HCT116 (cell line): ENCODE measurements around the gene TRHDE. TPM values are rescaled to one million over a fixed set of nuclear protein-coding genes. Genes with fewer than 3 reads are reported as not detected.

ENCODE experiments used
- ATAC-seq: fragments of 200-7000 bp; cut with Tn5 transposase; 2 replicates; pipeline ENCODE4 v1.9.1; 2020; ENCODE audit warnings: mild to moderate bottlenecking, moderate library complexity
- BruUV-seq: library from RNA; stranded (reverse); fragments of 400-500 nt; replicated peaks from 2 replicates; lab custom pipeline; 2021; lab: Mats Ljungman, UMichigan
- CTCF ChIA-PET: fragments of 300-600 bp; sonication (Branson Sonifier 250); formaldehyde crosslinking; loops from one replicate; lab custom pipeline; 2021; ENCODE audit warnings: antibody characterized with exemption; lab: Charles Lee
- POLR2A ChIA-PET: fragments of 300-600, 350-600 bp; sonication (Branson Sonifier 250); formaldehyde crosslinking; loops from one replicate; lab custom pipeline; 2021; ENCODE audit warnings: antibody characterized with exemption; lab: Charles Lee
- RAD21 ChIA-PET, 2 experiments: fragments of 300-600 bp; sonication (Branson Sonifier 250); formaldehyde crosslinking; loops; one replicate each; lab custom pipeline; 2023; ENCODE audit warnings: low total read pairs in 2 of 2; ENCODE audit not compliant: uncharacterized antibody in 2 of 2, unreplicated experiment in 2 of 2, low non-redundant PET in 1 of 2; lab: Charles Lee
- DNase-seq: peaks from one replicate; pipeline ENCODE4 v3.0.0-alpha.2; 2010; ENCODE audit warnings: low read depth, low spot score
- H2AFZ ChIP-seq: fragments of 200-600 bp; shearing (Covaris generic), sonication (generic); 2 replicates; pipeline ENCODE4 v1.6.1; 2017; ENCODE audit warnings: low read depth, mixed run types, mixed read lengths, antibody characterized with exemption, low read length; ENCODE audit not compliant: poor library complexity, severe bottlenecking
- H3K27ac ChIP-seq: 2 replicates; pipeline ENCODE4 v1.5.1; 2012; ENCODE audit warnings: low read depth, low read length
- H3K27me3 ChIP-seq: fragments of 200-600 bp; sonication (generic); 2 replicates; pipeline ENCODE4 v1.6.1; 2016; ENCODE audit warnings: mixed run types, low read length, mixed read lengths; ENCODE audit not compliant: insufficient read depth
- H3K36me3 ChIP-seq, 2 experiments: fragments of 200-500 bp in 1 of 2; fragments of 200-600 bp in 1 of 2; sonication (Bioruptor generic) in 1 of 2; sonication (generic) in 1 of 2; 2 replicates each; pipeline versions ENCODE4 v1.5.1 to v1.6.1; 2014 to 2016; ENCODE audit warnings: low read length in 2 of 2, inconsistent platforms in 1 of 2, mixed read lengths in 1 of 2, mixed run types in 1 of 2; ENCODE audit not compliant: insufficient read depth in 2 of 2, control insufficient read depth in 1 of 2
- H3K4me1 ChIP-seq, 2 experiments: fragments of 200-600 bp in 1 of 2; sonication (generic) in 1 of 2; 2 replicates each; pipeline versions ENCODE4 v1.5.1 to v1.6.1; 2012 to 2017; ENCODE audit warnings: low read length in 2 of 2, inconsistent platforms in 1 of 2, mild to moderate bottlenecking in 1 of 2, mixed read lengths in 1 of 2, mixed run types in 1 of 2, moderate library complexity in 1 of 2; ENCODE audit not compliant: insufficient read depth in 2 of 2, control insufficient read depth in 1 of 2
- H3K4me2 ChIP-seq: fragments of 200-600 bp; sonication (generic); 2 replicates; pipeline ENCODE4 v1.6.1; 2017; ENCODE audit warnings: mixed run types, low read length, mixed read lengths
- H3K4me3 ChIP-seq, 2 experiments: fragments of 200-600 bp in 1 of 2; sonication (generic) in 1 of 2; replicated peaks in 1 of 2; 2 replicates each; pipeline ENCODE4 v1.5.1; 2011 to 2016; ENCODE audit warnings: low read length in 2 of 2, control low read depth in 1 of 2, low read depth in 1 of 2, mild to moderate bottlenecking in 1 of 2, mixed read lengths in 1 of 2, mixed run types in 1 of 2
- H3K79me2 ChIP-seq: fragments of 200-600 bp; sonication (generic); 2 replicates; pipeline ENCODE4 v1.6.1; 2017; ENCODE audit warnings: mild to moderate bottlenecking, mixed run types, low read length, moderate library complexity, mixed read lengths; ENCODE audit not compliant: insufficient read depth
- H3K9ac ChIP-seq: fragments of 200-600 bp; sonication (generic); 2 replicates; pipeline ENCODE4 v1.6.1; 2016; ENCODE audit warnings: low read length, mixed read lengths
- H3K9me2 ChIP-seq: fragments of 200-600 bp; sonication (generic), shearing (Covaris generic); 2 replicates; pipeline ENCODE4 v1.6.1; 2017; ENCODE audit warnings: mixed run types, mild to moderate bottlenecking, moderate library complexity; ENCODE audit not compliant: insufficient read depth
- H3K9me3 ChIP-seq, 2 experiments: fragments of 200-500 bp in 1 of 2; fragments of 200-600 bp in 1 of 2; sonication (Bioruptor generic) in 1 of 2; sonication (generic) in 1 of 2; 2 replicates each; pipeline ENCODE4 v1.6.1; 2014 to 2017; ENCODE audit warnings: low read length in 2 of 2, mixed read lengths in 2 of 2, inconsistent platforms in 1 of 2, low read depth in 1 of 2, mild to moderate bottlenecking in 1 of 2, mixed run types in 1 of 2, moderate library complexity in 1 of 2; ENCODE audit not compliant: control insufficient read depth in 1 of 2, insufficient read depth in 1 of 2
- H4K20me1 ChIP-seq: fragments of 200-600 bp; sonication (generic), shearing (Covaris generic); 2 replicates; pipeline ENCODE4 v1.6.1; 2017; ENCODE audit warnings: mixed run types, mild to moderate bottlenecking, moderate library complexity; ENCODE audit not compliant: insufficient read depth
- ATF3 ChIP-seq: IDR thresholded peaks from 2 replicates; pipeline ENCODE4 v1.6.1; 2012
- CBX3 ChIP-seq: IDR thresholded peaks from 2 replicates; pipeline ENCODE4 v1.6.1; 2012; ENCODE audit warnings: low read depth
- EZH2phosphoT487 ChIP-seq: fragments of 200-600 bp; IDR thresholded peaks from 2 replicates; pipeline ENCODE4 v1.6.1; 2018; ENCODE audit warnings: antibody characterized with exemption, borderline replicate concordance
- POLR2AphosphoS5 ChIP-seq: IDR thresholded peaks from 2 replicates; pipeline ENCODE4 v1.6.1; 2011; ENCODE audit warnings: mild to moderate bottlenecking, low read depth, low read length, moderate library complexity
- RAD21 ChIP-seq: IDR thresholded peaks from 2 replicates; pipeline ENCODE4 v1.6.1; 2012; ENCODE audit warnings: low read depth, mild to moderate bottlenecking
- SIN3A ChIP-seq: IDR thresholded peaks from 2 replicates; pipeline ENCODE4 v1.6.1; 2012; ENCODE audit warnings: low read depth
- SP1 ChIP-seq: IDR thresholded peaks from 2 replicates; pipeline ENCODE4 v1.6.1; 2012; ENCODE audit warnings: low read depth
- ZBTB33 ChIP-seq: IDR thresholded peaks from 2 replicates; pipeline ENCODE4 v1.6.1; 2011; ENCODE audit warnings: mild to moderate bottlenecking, low read length, moderate library complexity; ENCODE audit not compliant: insufficient replicate concordance; ENCODE audit errors: extremely low read depth
- ZFX ChIP-seq: fragments of 450-650 bp; IDR thresholded peaks from 2 replicates; pipeline ENCODE4 v1.6.1; 2017
- intact Hi-C: fragments of 100-400 bp; cut with micrococcal nuclease; formaldehyde crosslinking; loops from 2 replicates; pipeline ENCODE4 v1.10.0; 2022
- total RNA-seq: library from RNA; stranded (reverse); gene quantifications from one replicate; pipeline ENCODE4 v1.2.1, GENCODE V29; 2021; ENCODE audit not compliant: unreplicated experiment
- TF ChIP-seq, protein P1 (sequence below): IDR thresholded peaks from 2 replicates; pipeline ENCODE4 v1.6.1; 2012
- TF ChIP-seq, protein P2 (sequence below): IDR thresholded peaks from 2 replicates; pipeline ENCODE4 v1.6.1; 2012; ENCODE audit warnings: low read depth
- TF ChIP-seq, protein P3 (sequence below), 3 experiments: fragments of 200-600 bp in 1 of 3; sonication (generic) in 1 of 3; IDR thresholded peaks in 2 of 3; conservative IDR thresholded peaks in 1 of 3; 2 replicates each; pipeline ENCODE4 v1.5.1; 2012 to 2017; ENCODE audit warnings: low read depth in 2 of 3, low read length in 2 of 3, antibody characterized with exemption in 1 of 3, borderline replicate concordance in 1 of 3, control low read depth in 1 of 3, mild to moderate bottlenecking in 1 of 3, mixed read lengths in 1 of 3, mixed run types in 1 of 3, moderate library complexity in 1 of 3; ENCODE audit not compliant: insufficient read depth in 1 of 3

Gene TRHDE
- total RNA-seq, 1 experiment from 2014 or later: 2.9 TPM

DNA sequence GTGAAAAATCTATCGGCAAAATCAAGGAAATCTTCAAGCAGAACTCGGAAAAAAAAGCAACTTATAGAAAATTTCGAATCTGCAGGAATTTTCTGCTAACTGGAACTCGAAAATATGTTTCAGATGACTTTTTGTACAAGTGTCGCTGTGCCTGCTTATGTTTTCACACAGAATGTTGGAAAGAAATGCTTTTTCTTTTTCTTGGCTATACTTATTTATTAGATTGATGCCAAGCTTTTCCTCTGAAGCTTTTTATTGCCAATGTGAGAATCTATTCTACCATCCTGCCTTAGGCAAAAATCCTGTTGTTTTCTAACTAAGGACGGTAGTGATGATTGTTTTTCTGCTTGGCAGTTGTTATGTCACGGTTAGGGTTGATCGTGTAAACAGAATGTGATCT, 65.8 kb downstream of the TRHDE start:
- Histone ChIP-seq H3K9me3 (no peaks in the 10 kb centered on the region), H3K27ac (no peak overlapping the region), H3K9ac (no peak overlapping the region), H3K79me2 (no peaks in the 10 kb centered on the region), H3K4me3 (no peak overlapping the region), H2AFZ (no peak overlapping the region), H3K4me1 (no peaks in the 10 kb centered on the region), H3K36me3 (no peaks in the 10 kb centered on the region), H3K9me2 (no peaks in the 10 kb centered on the region), H3K27me3 (no peaks in the 10 kb centered on the region), H4K20me1 (no peaks in the 10 kb centered on the region), H3K4me2 (no peak overlapping the region)
- intact Hi-C loops: no loop called here
- BruUV-seq: no TSS peak
- ChIA-PET RAD21 (no interaction called here), POLR2A (no interaction called here), CTCF (no interaction called here)
- ATAC-seq: no peak
- TF ChIP-seq CBX3: no peak
- TF ChIP-seq SIN3A: no peak
- TF ChIP-seq, protein P1, sequence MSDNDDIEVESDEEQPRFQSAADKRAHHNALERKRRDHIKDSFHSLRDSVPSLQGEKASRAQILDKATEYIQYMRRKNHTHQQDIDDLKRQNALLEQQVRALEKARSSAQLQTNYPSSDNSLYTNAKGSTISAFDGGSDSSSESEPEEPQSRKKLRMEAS: no peak
- no peak for TF ChIP-seq ATF3
- TF ChIP-seq RAD21: no peak
- TF ChIP-seq ZFX: no peak
- no peak for TF ChIP-seq POLR2AphosphoS5
- TF ChIP-seq ZBTB33: no peak
- TF ChIP-seq, protein P2, sequence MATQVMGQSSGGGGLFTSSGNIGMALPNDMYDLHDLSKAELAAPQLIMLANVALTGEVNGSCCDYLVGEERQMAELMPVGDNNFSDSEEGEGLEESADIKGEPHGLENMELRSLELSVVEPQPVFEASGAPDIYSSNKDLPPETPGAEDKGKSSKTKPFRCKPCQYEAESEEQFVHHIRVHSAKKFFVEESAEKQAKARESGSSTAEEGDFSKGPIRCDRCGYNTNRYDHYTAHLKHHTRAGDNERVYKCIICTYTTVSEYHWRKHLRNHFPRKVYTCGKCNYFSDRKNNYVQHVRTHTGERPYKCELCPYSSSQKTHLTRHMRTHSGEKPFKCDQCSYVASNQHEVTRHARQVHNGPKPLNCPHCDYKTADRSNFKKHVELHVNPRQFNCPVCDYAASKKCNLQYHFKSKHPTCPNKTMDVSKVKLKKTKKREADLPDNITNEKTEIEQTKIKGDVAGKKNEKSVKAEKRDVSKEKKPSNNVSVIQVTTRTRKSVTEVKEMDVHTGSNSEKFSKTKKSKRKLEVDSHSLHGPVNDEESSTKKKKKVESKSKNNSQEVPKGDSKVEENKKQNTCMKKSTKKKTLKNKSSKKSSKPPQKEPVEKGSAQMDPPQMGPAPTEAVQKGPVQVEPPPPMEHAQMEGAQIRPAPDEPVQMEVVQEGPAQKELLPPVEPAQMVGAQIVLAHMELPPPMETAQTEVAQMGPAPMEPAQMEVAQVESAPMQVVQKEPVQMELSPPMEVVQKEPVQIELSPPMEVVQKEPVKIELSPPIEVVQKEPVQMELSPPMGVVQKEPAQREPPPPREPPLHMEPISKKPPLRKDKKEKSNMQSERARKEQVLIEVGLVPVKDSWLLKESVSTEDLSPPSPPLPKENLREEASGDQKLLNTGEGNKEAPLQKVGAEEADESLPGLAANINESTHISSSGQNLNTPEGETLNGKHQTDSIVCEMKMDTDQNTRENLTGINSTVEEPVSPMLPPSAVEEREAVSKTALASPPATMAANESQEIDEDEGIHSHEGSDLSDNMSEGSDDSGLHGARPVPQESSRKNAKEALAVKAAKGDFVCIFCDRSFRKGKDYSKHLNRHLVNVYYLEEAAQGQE: no peak
- TF ChIP-seq SP1: no peak
- TF ChIP-seq EZH2phosphoT487: no peak
- TF ChIP-seq, protein P3, sequence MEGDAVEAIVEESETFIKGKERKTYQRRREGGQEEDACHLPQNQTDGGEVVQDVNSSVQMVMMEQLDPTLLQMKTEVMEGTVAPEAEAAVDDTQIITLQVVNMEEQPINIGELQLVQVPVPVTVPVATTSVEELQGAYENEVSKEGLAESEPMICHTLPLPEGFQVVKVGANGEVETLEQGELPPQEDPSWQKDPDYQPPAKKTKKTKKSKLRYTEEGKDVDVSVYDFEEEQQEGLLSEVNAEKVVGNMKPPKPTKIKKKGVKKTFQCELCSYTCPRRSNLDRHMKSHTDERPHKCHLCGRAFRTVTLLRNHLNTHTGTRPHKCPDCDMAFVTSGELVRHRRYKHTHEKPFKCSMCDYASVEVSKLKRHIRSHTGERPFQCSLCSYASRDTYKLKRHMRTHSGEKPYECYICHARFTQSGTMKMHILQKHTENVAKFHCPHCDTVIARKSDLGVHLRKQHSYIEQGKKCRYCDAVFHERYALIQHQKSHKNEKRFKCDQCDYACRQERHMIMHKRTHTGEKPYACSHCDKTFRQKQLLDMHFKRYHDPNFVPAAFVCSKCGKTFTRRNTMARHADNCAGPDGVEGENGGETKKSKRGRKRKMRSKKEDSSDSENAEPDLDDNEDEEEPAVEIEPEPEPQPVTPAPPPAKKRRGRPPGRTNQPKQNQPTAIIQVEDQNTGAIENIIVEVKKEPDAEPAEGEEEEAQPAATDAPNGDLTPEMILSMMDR (IDR thresholded peaks at IDR 0.05 in 2 of 3, conservative IDR thresholded peaks at IDR 0.05 in 1 of 3; ENCODE audit: borderline replicate concordance in 1 of 3, insufficient read depth in 1 of 3, low read depth in 2 of 3, low read length in 2 of 3): no peak
- DNase-seq: no peak
